Gastrocnemius medialis (tissue), 4 donors: ENCODE results near the gene ALDH1A2.

ENCODE experiments used
- POLR2A ChIP-seq, 2 donors: fragments of 450-650 bp; IDR thresholded peaks; one replicate each; pipeline ENCODE4 v1.6.1; 2017; ENCODE audit warnings: antibody characterized with exemption in 2 of 2, mild to moderate bottlenecking in 2 of 2, moderate library complexity in 2 of 2
- TF ChIP-seq, protein P1 (sequence below), 5 experiments: fragments of 450-650 bp in 3 of 5; fragments of 200-600 bp in 2 of 5; sonication (generic) in 2 of 5; IDR thresholded peaks in 4 of 5; conservative IDR thresholded peaks in 1 of 5; 1 replicate in 4 of 5; 2 replicates in 1 of 5; pipeline ENCODE4 v1.5.1; 2016 to 2019; ENCODE audit warnings: antibody characterized with exemption in 5 of 5, mild to moderate bottlenecking in 3 of 5, moderate library complexity in 3 of 5

DNA sequence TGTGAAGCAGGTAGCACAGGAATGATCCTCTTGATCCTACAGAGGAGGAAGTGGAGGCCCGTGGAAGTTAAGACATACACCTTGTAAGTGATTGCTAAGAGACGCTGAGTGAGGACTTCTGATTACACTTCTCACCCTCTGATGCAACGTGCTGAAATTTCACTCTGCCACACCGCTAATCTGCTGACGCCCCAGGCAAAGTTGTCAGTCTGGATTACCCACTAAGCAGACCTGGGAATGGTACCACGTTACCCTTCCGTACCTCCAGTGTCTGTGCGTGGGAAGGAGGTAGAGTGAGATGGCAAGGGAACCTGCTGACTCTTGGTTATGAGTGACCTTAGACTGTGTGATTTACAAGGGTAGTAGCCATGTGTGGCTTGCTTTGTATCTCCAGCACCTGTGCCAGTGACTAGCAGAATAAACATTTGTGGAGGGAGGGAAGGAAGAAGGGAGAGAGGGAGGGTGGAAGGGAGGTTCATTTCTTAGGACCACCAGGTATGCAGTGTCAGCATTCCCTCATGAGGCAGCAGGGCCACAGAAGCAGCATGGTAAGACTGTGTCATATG, 115.0 kb downstream of the ALDH1A2 start:
- TF ChIP-seq, protein P1, sequence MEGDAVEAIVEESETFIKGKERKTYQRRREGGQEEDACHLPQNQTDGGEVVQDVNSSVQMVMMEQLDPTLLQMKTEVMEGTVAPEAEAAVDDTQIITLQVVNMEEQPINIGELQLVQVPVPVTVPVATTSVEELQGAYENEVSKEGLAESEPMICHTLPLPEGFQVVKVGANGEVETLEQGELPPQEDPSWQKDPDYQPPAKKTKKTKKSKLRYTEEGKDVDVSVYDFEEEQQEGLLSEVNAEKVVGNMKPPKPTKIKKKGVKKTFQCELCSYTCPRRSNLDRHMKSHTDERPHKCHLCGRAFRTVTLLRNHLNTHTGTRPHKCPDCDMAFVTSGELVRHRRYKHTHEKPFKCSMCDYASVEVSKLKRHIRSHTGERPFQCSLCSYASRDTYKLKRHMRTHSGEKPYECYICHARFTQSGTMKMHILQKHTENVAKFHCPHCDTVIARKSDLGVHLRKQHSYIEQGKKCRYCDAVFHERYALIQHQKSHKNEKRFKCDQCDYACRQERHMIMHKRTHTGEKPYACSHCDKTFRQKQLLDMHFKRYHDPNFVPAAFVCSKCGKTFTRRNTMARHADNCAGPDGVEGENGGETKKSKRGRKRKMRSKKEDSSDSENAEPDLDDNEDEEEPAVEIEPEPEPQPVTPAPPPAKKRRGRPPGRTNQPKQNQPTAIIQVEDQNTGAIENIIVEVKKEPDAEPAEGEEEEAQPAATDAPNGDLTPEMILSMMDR (IDR thresholded peaks at IDR 0.05 in 4 of 5, conservative IDR thresholded peaks at IDR 0.05 in 1 of 5): no peak
- TF ChIP-seq POLR2A (IDR thresholded peaks at IDR 0.05): no peak
